ENCODE data around the gene POFUT1. TPM values are rescaled to one million over a fixed set of nuclear protein-coding genes. Genes with fewer than 3 reads are reported as not detected.

The POFUT1 gene
- polyA plus RNA-seq, 1 donor (not counting 4 experiments of a cell fraction or from before 2014, with no cell fraction given), result 25.1 TPM

DNA sequence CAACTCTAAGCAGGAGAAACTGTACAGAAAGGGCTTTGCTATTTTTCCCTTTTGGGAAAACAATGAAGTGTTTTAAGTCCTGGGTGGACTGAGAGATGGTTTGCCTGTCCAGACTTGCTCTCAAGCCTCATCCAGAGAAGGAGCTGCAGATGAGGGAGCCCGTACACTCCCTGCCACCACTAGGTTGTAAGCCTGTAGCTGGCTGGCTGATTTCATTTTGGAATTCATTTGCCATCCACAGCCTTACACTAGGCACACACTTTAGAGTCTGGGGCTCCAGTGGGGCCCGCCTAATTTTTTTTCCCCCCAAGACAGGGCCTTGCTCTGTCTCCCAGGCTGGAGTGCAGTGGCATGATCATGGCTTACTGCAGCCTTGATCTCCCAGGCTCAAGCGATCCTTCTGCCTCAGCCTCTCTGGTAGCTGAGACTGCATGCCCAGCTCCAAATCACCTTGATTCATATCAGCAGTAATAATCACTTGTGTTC lies 28.4 kb downstream of the POFUT1 start:
- Histone ChIP-seq H3K4me1 (ENCODE audit: control insufficient read depth, extremely low read depth, insufficient read depth, low read length) (peaks cover 9% of the 10 kb centered on the region), H2AFZ (ENCODE audit: control insufficient read depth, low read length) (no peak overlapping the region), H3K9me1 (ENCODE audit: control insufficient read depth, extremely low read depth, insufficient read depth, low read length) (peaks cover 6% of the 10 kb centered on the region), H3K36me3 (ENCODE audit: control insufficient read depth in 2 of 2, extremely low read depth in 1 of 2, insufficient read depth in 2 of 2, low read length in 2 of 2) (peaks cover 22 to 31% of the 10 kb centered on the region in 2 experiments), H3K27ac (ENCODE audit: control insufficient read depth, insufficient read depth, low read length) (no peak overlapping the region), H3K27me3 (ENCODE audit: control insufficient read depth, extremely low read depth, insufficient read depth, low read length) (no peaks in the 10 kb centered on the region), H3K9me3 (ENCODE audit: control insufficient read depth, low read depth, low read length) (no peaks in the 10 kb centered on the region), H3K9ac (ENCODE audit: control insufficient read depth, extremely low read depth, insufficient read depth, low read length) (no peak overlapping the region), H4K20me1 (ENCODE audit: control insufficient read depth, extremely low read depth, insufficient read depth, low read length) (no peaks in the 10 kb centered on the region), H3K4me2 (ENCODE audit: control insufficient read depth, extremely low read depth, insufficient read depth, low read depth, low read length) (peak overlapping the region; percentile 29), H3K4me3 (ENCODE audit: control insufficient read depth in 2 of 3, extremely low read depth in 1 of 3, insufficient read depth in 2 of 3, low read depth in 1 of 3, low read length in 3 of 3) (no peak overlapping the region), H3K79me2 (ENCODE audit: control insufficient read depth, insufficient read depth, low read length) (no peaks in the 10 kb centered on the region)
- FAIRE-seq (peak; percentile 89), DNase-seq (ENCODE audit: low read depth, low spot score) (no peak)
- dilution Hi-C loops (cut with MboI; ENCODE audit: extremely low pct_ligation_motif_present, low sequenced_read_pairs), result no loop called here
- TF ChIP-seq CTCF (optimal IDR thresholded peaks at IDR 0.05 in 1 of 3, IDR thresholded peaks at IDR 0.05 in 1 of 3, conservative IDR thresholded peaks at IDR 0.05 in 1 of 3; ENCODE audit: extremely low read depth in 1 of 3, insufficient read depth in 2 of 3, low read length in 3 of 3) (no peak), EZH2 (IDR thresholded peaks at IDR 0.05; ENCODE audit: low read length) (no peak)

- Histone ChIP-seq H3K9me3 (ENCODE audit: control insufficient read depth, low read depth, low read length) (no peaks in the 10 kb centered on the region), H3K36me3 (ENCODE audit: control insufficient read depth in 2 of 2, extremely low read depth in 1 of 2, insufficient read depth in 2 of 2, low read length in 2 of 2) (peaks cover 22 to 28% of the 10 kb centered on the region in 2 experiments), H3K9ac (ENCODE audit: control insufficient read depth, extremely low read depth, insufficient read depth, low read length) (no peak overlapping the region), H3K4me1 (ENCODE audit: control insufficient read depth, extremely low read depth, insufficient read depth, low read length) (peaks cover 9% of the 10 kb centered on the region), H3K4me3 (ENCODE audit: control insufficient read depth in 2 of 3, extremely low read depth in 1 of 3, insufficient read depth in 2 of 3, low read depth in 1 of 3, low read length in 3 of 3) (no peak overlapping the region), H4K20me1 (ENCODE audit: control insufficient read depth, extremely low read depth, insufficient read depth, low read length) (no peaks in the 10 kb centered on the region), H3K27me3 (ENCODE audit: control insufficient read depth, extremely low read depth, insufficient read depth, low read length) (no peaks in the 10 kb centered on the region), H3K79me2 (ENCODE audit: control insufficient read depth, insufficient read depth, low read length) (no peaks in the 10 kb centered on the region), H2AFZ (ENCODE audit: control insufficient read depth, low read length) (no peak overlapping the region), H3K4me2 (ENCODE audit: control insufficient read depth, extremely low read depth, insufficient read depth, low read depth, low read length) (no peak overlapping the region), H3K27ac (ENCODE audit: control insufficient read depth, insufficient read depth, low read length) (no peak overlapping the region), H3K9me1 (ENCODE audit: control insufficient read depth, extremely low read depth, insufficient read depth, low read length) (peaks cover 6% of the 10 kb centered on the region)
- TF ChIP-seq EZH2 (IDR thresholded peaks at IDR 0.05; ENCODE audit: low read length), result no peak
- TF ChIP-seq CTCF (optimal IDR thresholded peaks at IDR 0.05 in 1 of 3, IDR thresholded peaks at IDR 0.05 in 1 of 3, conservative IDR thresholded peaks at IDR 0.05 in 1 of 3; ENCODE audit: extremely low read depth in 1 of 3, insufficient read depth in 2 of 3, low read length in 3 of 3), result no peak
- FAIRE-seq (no peak), DNase-seq (ENCODE audit: low read depth, low spot score) (no peak)
- dilution Hi-C loops (cut with MboI; ENCODE audit: extremely low pct_ligation_motif_present, low sequenced_read_pairs), result no loop called here
Observed at GRCh38 chr20:32236819-32237218, 29.1 kb downstream of the POFUT1 start.
